HepG2 (cell line): Measurements from ENCODE around the gene NAMPT. TPM values are rescaled to one million over a fixed set of nuclear protein-coding genes. Genes with fewer than 3 reads are reported as not detected.

Experiments
- ATF7-NPFF ChIP-seq: sonication (generic); formaldehyde crosslinking; IDR thresholded peaks from 2 replicates; pipeline ENCODE4 v1.8.1; 2023; ENCODE audit warnings: mild to moderate bottlenecking, low read depth, missing genetic modification reagents, moderate library complexity
- BCL6 ChIP-seq: IDR thresholded peaks from 2 replicates; pipeline ENCODE4 v1.6.1; 2016; ENCODE audit warnings: missing genetic modification reagents, missing compliant biosample characterization
- CEBPB ChIP-seq: IDR thresholded peaks from 2 replicates; pipeline ENCODE4 v1.6.1; 2011; ENCODE audit warnings: low read depth, low read length, improper control_type of control experiment, borderline replicate concordance
- EHMT2 ChIP-seq: fragments of 200-600 bp; sonication (generic); IDR thresholded peaks from 2 replicates; pipeline ENCODE4 v1.7.0; 2017; ENCODE audit warnings: antibody characterized with exemption, low read depth, low read length, borderline replicate concordance
- ELF1 ChIP-seq: sonication (generic); formaldehyde crosslinking; IDR thresholded peaks from 2 replicates; pipeline ENCODE4 v1.4.0; 2020; ENCODE audit warnings: missing genetic modification reagents
- HDAC6 ChIP-seq: fragments of 200-600 bp; sonication (generic); IDR thresholded peaks from 2 replicates; pipeline ENCODE4 v1.7.0; 2017; ENCODE audit warnings: mild to moderate bottlenecking, antibody characterized with exemption, low read length, low read depth
- HMG20B ChIP-seq: conservative IDR thresholded peaks from 2 replicates; pipeline ENCODE4 v1.6.1; 2016; ENCODE audit warnings: missing genetic modification reagents, missing compliant biosample characterization
- HOXA3 ChIP-seq: sonication (generic); formaldehyde crosslinking; IDR thresholded peaks from 2 replicates; pipeline ENCODE4 v1.5.0; 2020; ENCODE audit warnings: missing genetic modification reagents
- MEIS1 ChIP-seq: sonication (generic); formaldehyde crosslinking; IDR thresholded peaks from 2 replicates; pipeline ENCODE4 v1.9.0; 2021; ENCODE audit warnings: mild to moderate bottlenecking, missing genetic modification reagents, moderate library complexity, borderline replicate concordance
- POLR2AphosphoS5 ChIP-seq: IDR thresholded peaks from 2 replicates; pipeline ENCODE4 v1.6.1; 2012; ENCODE audit warnings: low read depth, low read length
- PRMT3 ChIP-seq: sonication (generic); formaldehyde crosslinking; IDR thresholded peaks from 2 replicates; pipeline ENCODE4 v1.8.1; 2022; ENCODE audit warnings: low read depth, mild to moderate bottlenecking, moderate library complexity, missing genetic modification reagents, borderline replicate concordance
- RARG ChIP-seq: sonication (generic); formaldehyde crosslinking; IDR thresholded peaks from 2 replicates; pipeline ENCODE4 v1.4.0; 2020; ENCODE audit warnings: low read depth, mild to moderate bottlenecking, missing genetic modification reagents
- RELA ChIP-seq: sonication (generic); formaldehyde crosslinking; IDR thresholded peaks from 2 replicates; pipeline ENCODE4 v1.4.0; 2020; ENCODE audit warnings: missing genetic modification reagents
- TSC22D2 ChIP-seq: sonication (generic); formaldehyde crosslinking; IDR thresholded peaks from 2 replicates; pipeline ENCODE4 v1.5.1; 2020; ENCODE audit warnings: missing genetic modification reagents, mild to moderate bottlenecking, borderline replicate concordance
- ZNF280B ChIP-seq: sonication (generic); formaldehyde crosslinking; IDR thresholded peaks from 2 replicates; pipeline ENCODE4 v1.5.0; 2020; ENCODE audit warnings: missing genetic modification reagents, mild to moderate bottlenecking, borderline replicate concordance
- ZNF646 ChIP-seq: sonication (generic); formaldehyde crosslinking; IDR thresholded peaks from 2 replicates; pipeline ENCODE4 v1.9.0; 2021; ENCODE audit warnings: mild to moderate bottlenecking, missing genetic modification reagents
- ZNF788 ChIP-seq: sonication (generic); formaldehyde crosslinking; IDR thresholded peaks from 2 replicates; pipeline ENCODE4 v1.5.0; 2020; ENCODE audit warnings: mild to moderate bottlenecking, missing genetic modification reagents, borderline replicate concordance
- ZNF816 ChIP-seq: sonication (generic); formaldehyde crosslinking; IDR thresholded peaks from 2 replicates; pipeline ENCODE4 v1.8.0; 2022; ENCODE audit warnings: missing genetic modification reagents, mild to moderate bottlenecking, borderline replicate concordance
- ZSCAN9 ChIP-seq: IDR thresholded peaks from 2 replicates; pipeline ENCODE4 v1.6.1; 2016; ENCODE audit warnings: borderline replicate concordance
- polyA plus RNA-seq, 8 experiments: library from polyadenylated mRNA; depleted of rRNA in 3 of 8; stranded (reverse) in 7 of 8; unstranded in 1 of 8; fragments of >200 nt; fragmentation: Illumina TruSeq in 4 of 8; extraction: Trizol in 4 of 8; gene quantifications; 2 replicates each; pipeline versions ENCODE4 v1.2.1 to v1.2.3, GENCODE V29; 2011 to 2016; ENCODE audit warnings: low read depth in 4 of 8, missing spikeins in 1 of 8, mixed read lengths in 1 of 8; ENCODE audit not compliant: insufficient read depth in 1 of 8
- total RNA-seq, 5 experiments: library from RNA; depleted of rRNA; stranded (reverse); fragments of >200 nt; fragmentation: Illumina TruSeq; extraction: Trizol; gene quantifications; 2 replicates each; pipeline ENCODE4 v1.2.3, GENCODE V29; 2016; ENCODE audit warnings: low read depth in 1 of 5
- TF ChIP-seq, protein P1 (sequence below): sonication (generic); formaldehyde crosslinking; IDR thresholded peaks from 2 replicates; pipeline ENCODE4 v1.4.0; 2020; ENCODE audit warnings: missing genetic modification reagents

NAMPT gene
- total and polyA plus RNA-seq, 2 of the 13 experiments (the other 11 are each of a cell fraction or from before 2014, with no cell fraction given) = 15.8 to 67.7 TPM

- TF ChIP-seq PRMT3 (CRISPR knock-in tag) = no peak
- TF ChIP-seq ZNF280B (CRISPR knock-in tag) = no peak
- no peak for TF ChIP-seq ELF1 (CRISPR knock-in tag)
- TF ChIP-seq CEBPB = peak; percentile 11; the same call in 1 of the 2 replicates
- TF ChIP-seq ZSCAN9 (CRISPR knock-in tag) = no peak
- no peak for TF ChIP-seq MEIS1
- no peak for TF ChIP-seq EHMT2
- TF ChIP-seq ZNF788 (CRISPR knock-in tag) = no peak
- TF ChIP-seq RARG = no peak
- no peak for TF ChIP-seq TSC22D2 (CRISPR knock-in tag)
- TF ChIP-seq POLR2AphosphoS5 = peak; percentile 86
- no peak for TF ChIP-seq ZNF646 (CRISPR knock-in tag)
- no peak for TF ChIP-seq HOXA3 (CRISPR knock-in tag)
- TF ChIP-seq HDAC6 = no peak
- TF ChIP-seq HMG20B (CRISPR knock-in tag) = no peak
- TF ChIP-seq, protein P1, sequence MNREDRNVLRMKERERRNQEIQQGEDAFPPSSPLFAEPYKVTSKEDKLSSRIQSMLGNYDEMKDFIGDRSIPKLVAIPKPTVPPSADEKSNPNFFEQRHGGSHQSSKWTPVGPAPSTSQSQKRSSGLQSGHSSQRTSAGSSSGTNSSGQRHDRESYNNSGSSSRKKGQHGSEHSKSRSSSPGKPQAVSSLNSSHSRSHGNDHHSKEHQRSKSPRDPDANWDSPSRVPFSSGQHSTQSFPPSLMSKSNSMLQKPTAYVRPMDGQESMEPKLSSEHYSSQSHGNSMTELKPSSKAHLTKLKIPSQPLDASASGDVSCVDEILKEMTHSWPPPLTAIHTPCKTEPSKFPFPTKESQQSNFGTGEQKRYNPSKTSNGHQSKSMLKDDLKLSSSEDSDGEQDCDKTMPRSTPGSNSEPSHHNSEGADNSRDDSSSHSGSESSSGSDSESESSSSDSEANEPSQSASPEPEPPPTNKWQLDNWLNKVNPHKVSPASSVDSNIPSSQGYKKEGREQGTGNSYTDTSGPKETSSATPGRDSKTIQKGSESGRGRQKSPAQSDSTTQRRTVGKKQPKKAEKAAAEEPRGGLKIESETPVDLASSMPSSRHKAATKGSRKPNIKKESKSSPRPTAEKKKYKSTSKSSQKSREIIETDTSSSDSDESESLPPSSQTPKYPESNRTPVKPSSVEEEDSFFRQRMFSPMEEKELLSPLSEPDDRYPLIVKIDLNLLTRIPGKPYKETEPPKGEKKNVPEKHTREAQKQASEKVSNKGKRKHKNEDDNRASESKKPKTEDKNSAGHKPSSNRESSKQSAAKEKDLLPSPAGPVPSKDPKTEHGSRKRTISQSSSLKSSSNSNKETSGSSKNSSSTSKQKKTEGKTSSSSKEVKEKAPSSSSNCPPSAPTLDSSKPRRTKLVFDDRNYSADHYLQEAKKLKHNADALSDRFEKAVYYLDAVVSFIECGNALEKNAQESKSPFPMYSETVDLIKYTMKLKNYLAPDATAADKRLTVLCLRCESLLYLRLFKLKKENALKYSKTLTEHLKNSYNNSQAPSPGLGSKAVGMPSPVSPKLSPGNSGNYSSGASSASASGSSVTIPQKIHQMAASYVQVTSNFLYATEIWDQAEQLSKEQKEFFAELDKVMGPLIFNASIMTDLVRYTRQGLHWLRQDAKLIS = no peak
- TF ChIP-seq ZNF816 (CRISPR knock-in tag) = no peak
- TF ChIP-seq RELA (CRISPR knock-in tag) = 0 out of 2 replicates have a peak, but pooled peaks have one; percentile 13
- no peak; the same call in 1 of the 2 replicates for TF ChIP-seq BCL6
- no peak for TF ChIP-seq ATF7-NPFF
These were observed at the start of gene NAMPT (continued) for GRCh38 chr7:106284714-106285050.
